Measurements from ENCODE around the gene KMT2C.
"Not testable (repeated sequence)": the region's sequence is repeated elsewhere in the genome, so short reads cannot be mapped to it uniquely, and the experiment has no call there.

KMT2C gene

GRCh38 chr7:152355474-152356057 lies 80.2 kb downstream of the KMT2C start:
- DNase-seq, result no peak

- no peak for DNase-seq
Observed at GRCh38 chr7:152354061-152354460, 81.7 kb downstream of the KMT2C start.

- not testable (repeated sequence) for DNase-seq
Observed at GRCh38 chr7:152353281-152353680, 82.5 kb downstream of the KMT2C start.

- not testable (repeated sequence) for DNase-seq
Observed at GRCh38 chr7:152351747-152352146, 84.1 kb downstream of the KMT2C start.

- DNase-seq, result no peak
Observed at GRCh38 chr7:152351168-152351567, 84.6 kb downstream of the KMT2C start.

GRCh38 chr7:152347888-152348287 lies 87.9 kb downstream of the KMT2C start:
- no peak for DNase-seq

- no peak for DNase-seq
Observed at GRCh38 chr7:152344253-152344652, 91.5 kb downstream of the KMT2C start.

- no peak for DNase-seq
Observed at GRCh38 chr7:152342796-152343195, 93.0 kb downstream of the KMT2C start.

GRCh38 chr7:152341914-152342236 lies 93.9 kb downstream of the KMT2C start:
- DNase-seq, result no peak

GRCh38 chr7:152341039-152341913 lies 94.5 kb downstream of the KMT2C start:
- DNase-seq, result peak; percentile 49 to 72

GRCh38 chr7:152340161-152340560 lies 95.6 kb downstream of the KMT2C start:
- peak; percentile 23 to 61 for DNase-seq

- no peak for DNase-seq
Observed at GRCh38 chr7:152338561-152338960, 97.2 kb downstream of the KMT2C start.

- DNase-seq, result peak; percentile 26 to 48
Observed at GRCh38 chr7:152336754-152337368, 98.9 kb downstream of the KMT2C start.

GRCh38 chr7:152335900-152336571 lies 99.8 kb downstream of the KMT2C start:
- DNase-seq, result peak in 1 of 2 donors; percentile 18

GRCh38 chr7:152333134-152333533 lies 102.7 kb downstream of the KMT2C start:
- no peak for DNase-seq

GRCh38 chr7:152330827-152331226 lies 105.0 kb downstream of the KMT2C start:
- DNase-seq, result no peak

- no peak for DNase-seq
Observed at GRCh38 chr7:152329469-152329868, 106.3 kb downstream of the KMT2C start.

GRCh38 chr7:152328234-152328633 lies 107.6 kb downstream of the KMT2C start:
- no peak for DNase-seq

- no peak for DNase-seq
Observed at GRCh38 chr7:152315845-152316244, 120.0 kb downstream of the KMT2C start.

- peak; percentile 50 to 92 for DNase-seq
Observed at GRCh38 chr7:152313831-152314604, 121.8 kb downstream of the KMT2C start.

- no peak for DNase-seq
Observed at GRCh38 chr7:152313217-152313616, 122.6 kb downstream of the KMT2C start.

- no peak for DNase-seq
Observed at GRCh38 chr7:152312316-152312715, 123.5 kb downstream of the KMT2C start.
